Measurements from ENCODE around the gene ATP6V0B. TPM values are rescaled to one million over a fixed set of nuclear protein-coding genes. Genes with fewer than 3 reads are reported as not detected.

ATP6V0B gene
- total RNA-seq, 4 donors from 2014 or later: 29.2 to 203 (median 97.9) TPM

DNA sequence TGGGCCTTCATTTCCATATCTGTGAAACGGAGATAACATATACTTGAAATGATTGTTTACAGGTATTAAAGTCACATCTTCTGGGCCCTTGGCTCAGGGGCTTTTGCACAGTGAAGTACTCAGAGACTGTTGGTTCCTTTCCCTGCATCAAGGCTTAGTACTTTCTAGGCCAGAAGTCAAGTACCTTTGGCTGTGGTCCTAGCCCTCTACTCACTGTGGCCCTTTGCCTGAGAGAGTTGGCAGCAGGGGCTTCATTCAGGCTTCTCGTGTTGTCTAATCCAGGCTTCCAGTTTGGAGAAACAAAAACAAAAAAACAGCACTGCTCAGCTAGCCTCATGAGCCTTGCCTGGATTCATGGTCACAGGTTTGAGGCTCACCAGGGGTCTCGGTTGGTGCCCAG lies 13.1 kb upstream of the ATP6V0B start:
- no peak overlapping the region for H3K27ac ChIP-seq
- peaks cover 0 to 14% (median 0%) of the 10 kb centered on the region in 4 donors for H3K36me3 ChIP-seq
- H3K9me3 ChIP-seq: no peaks in the 10 kb centered on the region
- H3K27me3 ChIP-seq: no peaks in the 10 kb centered on the region
- WGBS, 2 donors (ENCODE audit: low coverage in 1 of 2): 94% methylated on average over 3 of the region's 3 CpGs; no CpG with 5 or more reads in 1 of the 2 donors
- H3K4me3 ChIP-seq: no peak overlapping the region
- no peak for DNase-seq
- in situ Hi-C loops (cut with MboI; ENCODE audit: low pct_ligation_motif_present in 1 of 4, low pct_unique_long_range_greater_than_20kb in 1 of 4, low sequenced_read_pairs in 3 of 4): no loop called here
- H3K4me1 ChIP-seq: no peaks in the 10 kb centered on the region
- intact Hi-C loops (cut with DNase I; ENCODE audit: low total_unique reads): no loop called here
- TF ChIP-seq POLR2AphosphoS5 (IDR thresholded peaks at IDR 0.05): no peak
- TF ChIP-seq POLR2A (IDR thresholded peaks at IDR 0.05): no peak

DNA sequence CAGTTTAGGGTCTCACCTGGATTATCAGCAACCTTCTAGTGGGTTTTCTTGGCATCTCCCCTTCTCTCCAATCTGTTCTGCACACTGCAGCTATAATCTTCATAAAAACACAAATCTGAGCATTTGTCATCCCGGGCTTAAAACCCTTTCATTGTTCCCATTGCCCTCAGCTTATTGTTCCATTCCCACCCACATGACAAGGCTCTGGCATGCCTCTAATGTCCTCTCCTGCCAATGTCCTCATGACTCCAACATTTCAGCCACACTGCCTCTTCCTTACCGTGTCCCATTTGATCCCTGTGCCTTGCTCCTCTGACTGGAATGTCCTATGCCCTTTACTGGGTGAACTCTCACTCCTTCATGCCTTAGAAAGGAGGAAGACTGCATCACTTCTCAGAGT lies 12.4 kb upstream of the ATP6V0B start:
- in situ Hi-C loops (cut with MboI; ENCODE audit: low pct_ligation_motif_present in 1 of 4, low pct_unique_long_range_greater_than_20kb in 1 of 4, low sequenced_read_pairs in 3 of 4): no loop called here
- intact Hi-C loops (cut with DNase I; ENCODE audit: low total_unique reads): no loop called here
- WGBS, 2 donors (ENCODE audit: low coverage in 1 of 2): 85 to 100% methylated on average over 2 of the region's 2 CpGs
- TF ChIP-seq POLR2AphosphoS5 (IDR thresholded peaks at IDR 0.05) (no peak), POLR2A (IDR thresholded peaks at IDR 0.05) (no peak), CTCF (IDR thresholded peaks at IDR 0.05) (no peak), EP300 (IDR thresholded peaks at IDR 0.05; ENCODE audit: low read depth) (no peak)
- H3K36me3 ChIP-seq: peaks cover 0 to 14% (median 0%) of the 10 kb centered on the region in 4 donors
- H3K9me3 ChIP-seq: no peaks in the 10 kb centered on the region
- H3K27ac ChIP-seq: no peak overlapping the region
- no peak for DNase-seq
- H3K27me3 ChIP-seq: no peaks in the 10 kb centered on the region
- no peaks in the 10 kb centered on the region for H3K4me1 ChIP-seq
- H3K4me3 ChIP-seq: no peak overlapping the region

GRCh38 chr1:43963006-43963405 lies 11.8 kb upstream of the ATP6V0B start:
- 80 to 93% methylated on average over 1 to 3 of the region's 3 CpGs for WGBS, 2 donors (ENCODE audit: low coverage in 1 of 2)
- Histone ChIP-seq H3K27ac (no peak overlapping the region), H3K36me3 (peaks cover 0 to 12% (median 0%) of the 10 kb centered on the region in 4 donors), H3K4me3 (no peak overlapping the region), H3K4me1 (no peaks in the 10 kb centered on the region), H3K9me3 (no peaks in the 10 kb centered on the region), H3K27me3 (no peaks in the 10 kb centered on the region)
- intact Hi-C loops (cut with DNase I; ENCODE audit: low total_unique reads): no loop called here
- DNase-seq: no peak
- no peak for TF ChIP-seq CTCF (IDR thresholded peaks at IDR 0.05)
- TF ChIP-seq EP300 (IDR thresholded peaks at IDR 0.05; ENCODE audit: low read depth): no peak
- TF ChIP-seq POLR2AphosphoS5 (IDR thresholded peaks at IDR 0.05): no peak
- TF ChIP-seq POLR2A (IDR thresholded peaks at IDR 0.05): no peak
- in situ Hi-C loops (cut with MboI; ENCODE audit: low pct_ligation_motif_present in 1 of 4, low pct_unique_long_range_greater_than_20kb in 1 of 4, low sequenced_read_pairs in 3 of 4): no loop called here

GRCh38 chr1:43963890-43964289 lies 10.9 kb upstream of the ATP6V0B start:
- DNase-seq: no peak
- no peak overlapping the region for H3K27ac ChIP-seq
- intact Hi-C loops (cut with DNase I; ENCODE audit: low total_unique reads): no loop called here
- H3K36me3 ChIP-seq: peaks cover 0 to 6% (median 0%) of the 10 kb centered on the region in 4 donors
- H3K9me3 ChIP-seq: no peaks in the 10 kb centered on the region
- no peak overlapping the region for H3K4me3 ChIP-seq
- H3K4me1 ChIP-seq: no peaks in the 10 kb centered on the region
- 86 to 100% methylated on average over 1 to 5 of the region's 5 CpGs for WGBS, 2 donors (ENCODE audit: low coverage in 1 of 2)
- H3K27me3 ChIP-seq: no peaks in the 10 kb centered on the region
- TF ChIP-seq POLR2AphosphoS5 (IDR thresholded peaks at IDR 0.05): no peak
- TF ChIP-seq EP300 (IDR thresholded peaks at IDR 0.05; ENCODE audit: low read depth): no peak
- TF ChIP-seq CTCF (IDR thresholded peaks at IDR 0.05): no peak
- TF ChIP-seq POLR2A (IDR thresholded peaks at IDR 0.05): no peak
- in situ Hi-C loops (cut with MboI; ENCODE audit: low pct_ligation_motif_present in 1 of 4, low pct_unique_long_range_greater_than_20kb in 1 of 4, low sequenced_read_pairs in 3 of 4): no loop called here

DNA sequence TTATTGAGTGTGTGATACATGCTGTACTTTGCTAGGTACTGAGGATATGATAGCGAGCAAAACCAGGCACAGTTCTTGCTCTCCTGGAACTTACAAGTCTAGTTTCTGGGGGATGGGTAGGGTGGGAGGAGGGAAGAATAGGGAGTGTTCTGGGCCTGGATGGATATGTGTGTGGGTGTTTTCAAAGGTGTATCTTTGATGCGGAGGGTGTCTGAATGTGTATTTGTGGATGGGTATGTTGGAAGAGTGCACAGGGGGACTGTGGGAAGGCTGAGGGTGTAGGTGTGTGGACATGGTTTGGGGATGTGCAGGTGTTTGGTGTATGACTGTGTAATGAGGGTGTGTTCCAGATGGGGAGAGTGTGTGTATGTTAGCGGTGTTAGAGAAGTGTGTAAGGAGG lies 9.4 kb upstream of the ATP6V0B start:
- H3K27ac ChIP-seq: no peak overlapping the region
- peaks cover 1 to 6% (median 2%) of the 10 kb centered on the region in 4 donors for H3K4me1 ChIP-seq
- intact Hi-C loops (cut with DNase I; ENCODE audit: low total_unique reads) (no loop called here), in situ Hi-C loops (cut with MboI; ENCODE audit: low pct_ligation_motif_present in 1 of 4, low pct_unique_long_range_greater_than_20kb in 1 of 4, low sequenced_read_pairs in 3 of 4) (no loop called here)
- WGBS, 2 donors (ENCODE audit: low coverage in 1 of 2): 98% methylated on average over 3 of the region's 3 CpGs; no CpG with 5 or more reads in 1 of the 2 donors
- H3K27me3 ChIP-seq: no peaks in the 10 kb centered on the region
- DNase-seq: no peak
- H3K4me3 ChIP-seq: no peak overlapping the region
- no peaks in the 10 kb centered on the region for H3K9me3 ChIP-seq
- TF ChIP-seq POLR2A (IDR thresholded peaks at IDR 0.05): no peak
- no peak for TF ChIP-seq EP300 (IDR thresholded peaks at IDR 0.05; ENCODE audit: low read depth)
- TF ChIP-seq POLR2AphosphoS5 (IDR thresholded peaks at IDR 0.05): no peak
- TF ChIP-seq CTCF (IDR thresholded peaks at IDR 0.05): no peak
- H3K36me3 ChIP-seq: no peaks in the 10 kb centered on the region
